Measurements from ENCODE around the gene LMF1. TPM values are rescaled to one million over a fixed set of nuclear protein-coding genes. Genes with fewer than 3 reads are reported as not detected.

Gene LMF1
- total and polyA plus RNA-seq, 2 of the 4 experiments (the other 2 are of a cell fraction): 7.7 to 13.1 TPM

DNA sequence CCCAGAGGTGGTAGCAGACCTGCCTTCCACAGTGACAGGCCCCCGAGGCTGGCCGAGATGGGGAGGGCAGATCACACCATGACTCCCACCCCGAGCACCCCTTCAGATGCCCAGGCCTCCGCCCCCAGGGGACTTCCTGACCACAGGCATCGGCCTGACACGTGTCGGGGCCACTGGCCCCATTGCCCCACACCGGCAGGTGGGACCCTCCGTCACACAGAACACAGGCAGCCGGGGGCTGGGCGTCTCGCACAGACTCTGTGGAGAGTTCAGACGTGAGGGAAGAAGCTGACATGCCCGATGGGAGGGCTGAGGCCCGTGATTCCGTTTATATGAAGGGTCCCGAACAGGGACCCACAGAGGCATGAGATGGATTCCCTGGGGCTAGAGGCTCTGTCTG lies 118.9 kb downstream of the LMF1 start:
- Histone ChIP-seq H3K4me3 (ENCODE audit: insufficient read depth, low read depth, low read length) (no peak overlapping the region), H3K4me1 (ENCODE audit: control insufficient read depth, insufficient read depth, low read length) (no peaks in the 10 kb centered on the region), H2BK15ac (ENCODE audit: low read depth, low read length) (no peak overlapping the region), H4K20me1 (ENCODE audit: insufficient read depth, low read length) (no peaks in the 10 kb centered on the region), H4K8ac (ENCODE audit: low read depth in 2 of 2, low read length in 2 of 2) (no peak overlapping the region), H2BK20ac (ENCODE audit: low read depth, low read length) (no peak overlapping the region), H4K5ac (ENCODE audit: low read depth, low read length) (no peak overlapping the region), H4K91ac (ENCODE audit: insufficient read depth, low read depth, low read length) (no peak overlapping the region), H3K4ac (ENCODE audit: low read depth, low read length) (no peak overlapping the region), H3K18ac (ENCODE audit: low read depth, low read length) (no peak overlapping the region), H3K56ac (ENCODE audit: extremely low read depth, insufficient read depth, low read length) (no peak overlapping the region), H2BK120ac (ENCODE audit: low read depth, low read length) (no peak overlapping the region), H3K36me3 (ENCODE audit: control insufficient read depth, insufficient read depth, low read length) (no peaks in the 10 kb centered on the region), H3K27me3 (ENCODE audit: control insufficient read depth, insufficient read depth, low read length) (no peaks in the 10 kb centered on the region), H2AK9ac (replicated peaks; ENCODE audit: low read depth, low read length, poor library complexity) (no peak overlapping the region), H3K79me1 (ENCODE audit: low read depth in 1 of 2, low read length in 2 of 2) (no peaks in the 10 kb centered on the region), H3K27ac (ENCODE audit: insufficient read depth, low read length) (no peak overlapping the region), H2AFZ (replicated peaks; ENCODE audit: low read length, poor library complexity) (no peak overlapping the region), H3K9ac (ENCODE audit: low read depth, low read length) (no peak overlapping the region), H3K9me1 (ENCODE audit: insufficient read depth, low read length) (no peaks in the 10 kb centered on the region), H3K14ac (replicated peaks; ENCODE audit: low read depth, low read length) (no peak overlapping the region), H2BK5ac (ENCODE audit: low read depth, low read length, poor library complexity, severe bottlenecking) (no peak overlapping the region), H3K23ac (ENCODE audit: low read depth, low read length) (no peak overlapping the region), H3K9me3 (ENCODE audit: control insufficient read depth, insufficient read depth, low read length) (peaks cover 42% of the 10 kb centered on the region), H2AK5ac (ENCODE audit: low read depth, low read length) (no peak overlapping the region), H3K4me2 (ENCODE audit: low read depth, low read length) (no peak overlapping the region)
- ChIA-PET POLR2A (ENCODE audit: unreplicated experiment) (no interaction called here), CTCF (no interaction called here)
- no TSS peak for BruUV-seq (replicated peaks)
- intact Hi-C loops (cut with micrococcal nuclease) (no loop called here), in situ Hi-C loops (cut with MboI; ENCODE audit: low sequenced_read_pairs) (no loop called here), dilution Hi-C loops (cut with HindIII; ENCODE audit: low sequenced_read_pairs, unreplicated experiment) (no loop called here)
- DNase-seq (no peak), ATAC-seq (ENCODE audit: low read depth) (no peak)
- no peak for TF ChIP-seq CHD1 (IDR thresholded peaks at IDR 0.05; ENCODE audit: low read depth, low read length)
- no peak for TF ChIP-seq FOS (IDR thresholded peaks at IDR 0.05; ENCODE audit: low read depth, low read length)
- TF ChIP-seq MAFK (IDR thresholded peaks at IDR 0.05; ENCODE audit: low read depth, low read length): no peak
- TF ChIP-seq RCOR1 (IDR thresholded peaks at IDR 0.05; ENCODE audit: insufficient replicate concordance, low read length): no peak
- TF ChIP-seq, protein P1, sequence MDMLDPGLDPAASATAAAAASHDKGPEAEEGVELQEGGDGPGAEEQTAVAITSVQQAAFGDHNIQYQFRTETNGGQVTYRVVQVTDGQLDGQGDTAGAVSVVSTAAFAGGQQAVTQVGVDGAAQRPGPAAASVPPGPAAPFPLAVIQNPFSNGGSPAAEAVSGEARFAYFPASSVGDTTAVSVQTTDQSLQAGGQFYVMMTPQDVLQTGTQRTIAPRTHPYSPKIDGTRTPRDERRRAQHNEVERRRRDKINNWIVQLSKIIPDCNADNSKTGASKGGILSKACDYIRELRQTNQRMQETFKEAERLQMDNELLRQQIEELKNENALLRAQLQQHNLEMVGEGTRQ (IDR thresholded peaks at IDR 0.05; ENCODE audit: low read depth, low read length): no peak
- no peak for TF ChIP-seq MAZ (IDR thresholded peaks at IDR 0.05; ENCODE audit: borderline replicate concordance, low read depth, low read length)
- TF ChIP-seq, protein P2, sequence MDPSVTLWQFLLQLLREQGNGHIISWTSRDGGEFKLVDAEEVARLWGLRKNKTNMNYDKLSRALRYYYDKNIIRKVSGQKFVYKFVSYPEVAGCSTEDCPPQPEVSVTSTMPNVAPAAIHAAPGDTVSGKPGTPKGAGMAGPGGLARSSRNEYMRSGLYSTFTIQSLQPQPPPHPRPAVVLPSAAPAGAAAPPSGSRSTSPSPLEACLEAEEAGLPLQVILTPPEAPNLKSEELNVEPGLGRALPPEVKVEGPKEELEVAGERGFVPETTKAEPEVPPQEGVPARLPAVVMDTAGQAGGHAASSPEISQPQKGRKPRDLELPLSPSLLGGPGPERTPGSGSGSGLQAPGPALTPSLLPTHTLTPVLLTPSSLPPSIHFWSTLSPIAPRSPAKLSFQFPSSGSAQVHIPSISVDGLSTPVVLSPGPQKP (IDR thresholded peaks at IDR 0.05; ENCODE audit: borderline replicate concordance, low read depth, low read length): no peak
- TF ChIP-seq BHLHE40 (IDR thresholded peaks at IDR 0.05; ENCODE audit: low read depth, low read length): no peak
- TF ChIP-seq SMC3 (IDR thresholded peaks at IDR 0.05; ENCODE audit: low read depth, low read length): no peak
- TF ChIP-seq CEBPB (IDR thresholded peaks at IDR 0.05; ENCODE audit: low read depth, low read length): no peak
- TF ChIP-seq MXI1 (IDR thresholded peaks at IDR 0.05; ENCODE audit: borderline replicate concordance, low read depth, low read length): no peak
- TF ChIP-seq, protein P3, sequence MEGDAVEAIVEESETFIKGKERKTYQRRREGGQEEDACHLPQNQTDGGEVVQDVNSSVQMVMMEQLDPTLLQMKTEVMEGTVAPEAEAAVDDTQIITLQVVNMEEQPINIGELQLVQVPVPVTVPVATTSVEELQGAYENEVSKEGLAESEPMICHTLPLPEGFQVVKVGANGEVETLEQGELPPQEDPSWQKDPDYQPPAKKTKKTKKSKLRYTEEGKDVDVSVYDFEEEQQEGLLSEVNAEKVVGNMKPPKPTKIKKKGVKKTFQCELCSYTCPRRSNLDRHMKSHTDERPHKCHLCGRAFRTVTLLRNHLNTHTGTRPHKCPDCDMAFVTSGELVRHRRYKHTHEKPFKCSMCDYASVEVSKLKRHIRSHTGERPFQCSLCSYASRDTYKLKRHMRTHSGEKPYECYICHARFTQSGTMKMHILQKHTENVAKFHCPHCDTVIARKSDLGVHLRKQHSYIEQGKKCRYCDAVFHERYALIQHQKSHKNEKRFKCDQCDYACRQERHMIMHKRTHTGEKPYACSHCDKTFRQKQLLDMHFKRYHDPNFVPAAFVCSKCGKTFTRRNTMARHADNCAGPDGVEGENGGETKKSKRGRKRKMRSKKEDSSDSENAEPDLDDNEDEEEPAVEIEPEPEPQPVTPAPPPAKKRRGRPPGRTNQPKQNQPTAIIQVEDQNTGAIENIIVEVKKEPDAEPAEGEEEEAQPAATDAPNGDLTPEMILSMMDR (conservative IDR thresholded peaks at IDR 0.05; ENCODE audit: low read depth, low read length): no peak
- TF ChIP-seq RAD21 (IDR thresholded peaks at IDR 0.05; ENCODE audit: low read length): no peak
- no peak for TF ChIP-seq RFX5 (IDR thresholded peaks at IDR 0.05; ENCODE audit: low read depth, low read length)
- TF ChIP-seq POLR2A (IDR thresholded peaks at IDR 0.05; ENCODE audit: low read depth, low read length): no peak
- no peak for TF ChIP-seq NFE2L2 (IDR thresholded peaks at IDR 0.05; ENCODE audit: low read depth, low read length)
- WGBS, 2 experiments (ENCODE audit: extremely low coverage in 2 of 2, insufficient read length in 1 of 2): 90% methylated on average over 9 of the region's 17 CpGs; no CpG with 5 or more reads in 1 of the 2 experiments
